Progenitor cell of endocrine pancreas (in vitro differentiated cells): ENCODE results near the gene MSANTD7. TPM values are rescaled to one million over a fixed set of nuclear protein-coding genes. Genes with fewer than 3 reads are reported as not detected.
A peak's percentile ranks its signal among the peaks of the same experiment; 100 is the strongest.

Experiments
- DNase-seq: peaks from one replicate; pipeline ENCODE4 v3.0.0; 2021; ENCODE audit warnings: low spot score; ENCODE audit not compliant: unreplicated experiment
- H3K27ac Mint-ChIP-seq: 2 replicates; pipeline ENCODE4 v1.8.0; 2021; ENCODE audit warnings: mild to moderate bottlenecking, moderate library complexity, mixed read lengths
- H3K27me3 Mint-ChIP-seq: 2 replicates; pipeline ENCODE4 v1.8.0; 2021; ENCODE audit warnings: mixed read lengths
- H3K36me3 Mint-ChIP-seq: 2 replicates; pipeline ENCODE4 v1.8.0; 2022; ENCODE audit warnings: mixed read lengths; ENCODE audit not compliant: insufficient read depth
- H3K4me1 Mint-ChIP-seq: 2 replicates; pipeline ENCODE4 v1.8.0; 2021; ENCODE audit warnings: low read depth, mixed read lengths
- H3K4me3 Mint-ChIP-seq: 2 replicates; pipeline ENCODE4 v1.8.0; 2021; ENCODE audit warnings: low read depth, mild to moderate bottlenecking, moderate library complexity, mixed read lengths
- H3K9me3 Mint-ChIP-seq: 2 replicates; pipeline ENCODE4 v1.8.0; 2021; ENCODE audit warnings: low read depth, mixed read lengths
- CTCF ChIP-seq: fragments of 200-600 bp; sonication (generic); IDR thresholded peaks from one replicate; pipeline ENCODE4 v1.5.0; 2021; ENCODE audit warnings: antibody characterized with exemption, mild to moderate bottlenecking; ENCODE audit not compliant: unreplicated experiment
- long read RNA-seq: library from polyadenylated mRNA; unstranded; transcript quantifications from one replicate; pipeline ENCODE4 v2.0.0, GENCODE V29; 2020
- total RNA-seq: library from RNA; stranded (reverse); gene quantifications from 2 replicates; pipeline ENCODE4 v1.2.1, GENCODE V29; 2021

The MSANTD7 gene
- total RNA-seq: 15.7 and 16.0 TPM in 2 replicates
- long read RNA-seq, full-length matches to known transcripts: 41 of 51 reads
- long read RNA-seq, partial matches to known transcripts: 8 of 51 reads
- long read RNA-seq, other reads (novel, unspliced or antisense): 2 of 51 reads

GRCh38 chr10:14837757-14838581 lies at the start of gene MSANTD7, which contains the start of the genes CDNF and HSPA14:
TSS of gene MSANTD7 (plus strand) at chr10:14838306. CDS start at chr10:14842285, 3,979 bp downstream.
TSS of gene CDNF (minus strand) at chr10:14838037. CDS start at chr10:14837946, 91 bp downstream.
TSS of gene HSPA14 (plus strand) at chr10:14838306. CDS start at chr10:14838403, 97 bp downstream.
- H3K36me3 Mint-ChIP-seq: peaks cover 3% of the 10 kb centered on the region
- no peak for TF ChIP-seq CTCF
- DNase-seq: peak; percentile 98
- peak within 1 kb of the TSS; percentile 99 for H3K27ac Mint-ChIP-seq
- H3K4me3 Mint-ChIP-seq: peak within 1 kb of the TSS; percentile 91
- H3K9me3 Mint-ChIP-seq: no peaks in the 10 kb centered on the region
- H3K27me3 Mint-ChIP-seq: no peaks in the 10 kb centered on the region
- peaks cover 23% of the 10 kb centered on the region for H3K4me1 Mint-ChIP-seq

DNA sequence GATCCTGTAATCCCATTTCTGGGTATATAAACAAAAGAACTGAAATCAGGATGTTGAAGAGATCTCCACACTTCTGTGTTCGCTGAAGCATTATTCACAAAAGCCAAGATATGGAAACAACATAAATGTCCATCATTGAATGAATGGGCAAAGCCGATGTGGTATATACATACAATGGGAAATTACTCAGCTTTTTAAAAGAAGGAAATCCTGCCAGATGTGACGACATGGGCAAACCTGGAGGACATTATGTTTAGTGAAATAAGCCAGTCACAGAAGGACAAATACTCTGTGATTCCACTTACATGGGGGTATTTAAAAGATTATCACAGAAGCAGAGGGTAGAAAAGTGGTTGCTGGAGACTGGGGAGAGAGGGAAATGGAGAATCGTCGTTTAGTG lies 39.5 kb upstream of the MSANTD7 start:
- Mint-ChIP-seq H3K4me3 (no peak overlapping the region), H3K27me3 (peaks cover 12% of the 10 kb centered on the region)

DNA sequence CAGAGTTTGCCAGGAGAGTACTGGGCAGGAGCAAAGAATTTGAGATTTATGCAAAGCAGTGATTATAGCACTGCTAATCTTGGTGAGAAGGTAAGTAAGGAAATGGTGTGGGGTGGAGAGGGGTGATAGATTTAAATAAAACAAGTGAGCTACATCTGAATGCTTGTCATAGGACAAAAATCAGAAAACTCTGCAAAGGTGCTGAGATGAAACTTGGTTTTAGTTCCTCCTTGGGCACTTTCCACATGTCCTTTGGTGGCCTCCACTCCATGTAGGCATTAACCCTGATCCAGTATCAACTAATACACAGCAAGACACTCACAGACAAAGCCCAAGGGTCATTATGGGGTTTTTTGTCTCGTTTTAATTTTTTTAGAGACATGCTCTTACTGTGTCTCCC lies 37.7 kb upstream of the MSANTD7 start:
- Mint-ChIP-seq H3K36me3 (no peaks in the 10 kb centered on the region), H3K27me3 (peaks cover 12% of the 10 kb centered on the region), H3K4me1 (no peaks in the 10 kb centered on the region), H3K4me3 (no peak overlapping the region), H3K9me3 (peaks cover 5% of the 10 kb centered on the region), H3K27ac (no peak overlapping the region)
- TF ChIP-seq CTCF: no peak
- DNase-seq: no peak

More for the DNA sequence above, 39.5 kb upstream of the MSANTD7 start:
- Mint-ChIP-seq H3K36me3 (no peaks in the 10 kb centered on the region), H3K27ac (no peak overlapping the region), H3K9me3 (peaks cover 5% of the 10 kb centered on the region), H3K4me1 (no peaks in the 10 kb centered on the region)
- no peak for DNase-seq
- no peak for TF ChIP-seq CTCF

GRCh38 chr10:14801723-14802122 lies 36.4 kb upstream of the MSANTD7 start:
- H3K36me3 Mint-ChIP-seq: no peaks in the 10 kb centered on the region
- peaks cover 12% of the 10 kb centered on the region for H3K27me3 Mint-ChIP-seq
- no peak overlapping the region for H3K27ac Mint-ChIP-seq
- H3K4me3 Mint-ChIP-seq: no peak overlapping the region
- TF ChIP-seq CTCF: peak; percentile 13
- no peak for DNase-seq
- peaks cover 5% of the 10 kb centered on the region for H3K9me3 Mint-ChIP-seq
- H3K4me1 Mint-ChIP-seq: no peaks in the 10 kb centered on the region

- H3K27me3 Mint-ChIP-seq: peaks cover 12% of the 10 kb centered on the region
- DNase-seq: no peak
- no peaks in the 10 kb centered on the region for H3K36me3 Mint-ChIP-seq
- no peak overlapping the region for H3K4me3 Mint-ChIP-seq
- H3K27ac Mint-ChIP-seq: no peak overlapping the region
- peaks cover 5% of the 10 kb centered on the region for H3K4me1 Mint-ChIP-seq
- no peak for TF ChIP-seq CTCF
- H3K9me3 Mint-ChIP-seq: peaks cover 5% of the 10 kb centered on the region
Measured at GRCh38 chr10:14803827-14804226, 34.3 kb upstream of the MSANTD7 start.
